Measurements from ENCODE around the gene GOLGA5. TPM values are rescaled to one million over a fixed set of nuclear protein-coding genes. Genes with fewer than 3 reads are reported as not detected.

The GOLGA5 gene
- total and polyA plus RNA-seq, 8 donors, result 17.4 to 59.9 (median 33.1) TPM

GRCh38 chr14:92753250-92753649 lies 40.9 kb upstream of the GOLGA5 start:
- WGBS, 5 donors, result 72 to 83% (median 82%) methylated on average over 5 of the region's 5 CpGs
- no peak overlapping the region for H3K4me3 ChIP-seq
- no peaks in the 10 kb centered on the region for H3K36me3 ChIP-seq
- H3K27me3 ChIP-seq, result peaks cover 0 to 5% (median 0%) of the 10 kb centered on the region in 3 donors
- no peaks in the 10 kb centered on the region for H3K9me3 ChIP-seq
- DNase-seq, result peak in 1 of 2 donors; percentile 39
- peaks cover 0 to 13% (median 2%) of the 10 kb centered on the region in 4 donors for H3K4me1 ChIP-seq
- intact Hi-C loops (cut with DNase I; ENCODE audit: low total_unique reads), result no loop called here
- TF ChIP-seq POLR2AphosphoS5 (IDR thresholded peaks at IDR 0.05), result no peak
- H3K27ac ChIP-seq, result peak overlapping the region in 1 of 5 donors; percentile 25

- Histone ChIP-seq H3K27ac (no peak overlapping the region), H3K36me3 (no peaks in the 10 kb centered on the region), H3K9me3 (no peaks in the 10 kb centered on the region), H3K27me3 (no peaks in the 10 kb centered on the region), H3K4me1 (peaks cover 0 to 5% (median 0%) of the 10 kb centered on the region in 4 donors), H3K4me3 (no peak overlapping the region)
- no peak for TF ChIP-seq POLR2A (IDR thresholded peaks at IDR 0.05)
- TF ChIP-seq POLR2AphosphoS5 (IDR thresholded peaks at IDR 0.05), result no peak
- no peak for TF ChIP-seq EP300 (IDR thresholded peaks at IDR 0.05)
- TF ChIP-seq, protein P1, sequence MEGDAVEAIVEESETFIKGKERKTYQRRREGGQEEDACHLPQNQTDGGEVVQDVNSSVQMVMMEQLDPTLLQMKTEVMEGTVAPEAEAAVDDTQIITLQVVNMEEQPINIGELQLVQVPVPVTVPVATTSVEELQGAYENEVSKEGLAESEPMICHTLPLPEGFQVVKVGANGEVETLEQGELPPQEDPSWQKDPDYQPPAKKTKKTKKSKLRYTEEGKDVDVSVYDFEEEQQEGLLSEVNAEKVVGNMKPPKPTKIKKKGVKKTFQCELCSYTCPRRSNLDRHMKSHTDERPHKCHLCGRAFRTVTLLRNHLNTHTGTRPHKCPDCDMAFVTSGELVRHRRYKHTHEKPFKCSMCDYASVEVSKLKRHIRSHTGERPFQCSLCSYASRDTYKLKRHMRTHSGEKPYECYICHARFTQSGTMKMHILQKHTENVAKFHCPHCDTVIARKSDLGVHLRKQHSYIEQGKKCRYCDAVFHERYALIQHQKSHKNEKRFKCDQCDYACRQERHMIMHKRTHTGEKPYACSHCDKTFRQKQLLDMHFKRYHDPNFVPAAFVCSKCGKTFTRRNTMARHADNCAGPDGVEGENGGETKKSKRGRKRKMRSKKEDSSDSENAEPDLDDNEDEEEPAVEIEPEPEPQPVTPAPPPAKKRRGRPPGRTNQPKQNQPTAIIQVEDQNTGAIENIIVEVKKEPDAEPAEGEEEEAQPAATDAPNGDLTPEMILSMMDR (IDR thresholded peaks at IDR 0.05), result no peak
- peak in 1 of 2 donors; percentile 50 for DNase-seq
- intact Hi-C loops (cut with DNase I; ENCODE audit: low total_unique reads), result no loop called here
- 64 to 81% (median 68%) methylated on average over 1 of the region's 1 CpG for WGBS, 5 donors
These were observed 39.1 kb upstream of the GOLGA5 start for GRCh38 chr14:92754966-92755365.

GRCh38 chr14:92755495-92755894 lies 38.6 kb upstream of the GOLGA5 start:
- no peak for DNase-seq
- Histone ChIP-seq H3K4me1 (peaks cover 0 to 5% (median 0%) of the 10 kb centered on the region in 4 donors), H3K36me3 (no peaks in the 10 kb centered on the region), H3K27me3 (no peaks in the 10 kb centered on the region), H3K27ac (no peak overlapping the region), H3K9me3 (no peaks in the 10 kb centered on the region), H3K4me3 (no peak overlapping the region)
- 60 to 84% (median 78%) methylated on average over 3 of the region's 3 CpGs for WGBS, 5 donors
- intact Hi-C loops (cut with DNase I; ENCODE audit: low total_unique reads), result no loop called here
- TF ChIP-seq POLR2A (IDR thresholded peaks at IDR 0.05), result no peak
- no peak for TF ChIP-seq EP300 (IDR thresholded peaks at IDR 0.05)
- no peak for TF ChIP-seq POLR2AphosphoS5 (IDR thresholded peaks at IDR 0.05)
- TF ChIP-seq, protein P1 (IDR thresholded peaks at IDR 0.05), result no peak

GRCh38 chr14:92756446-92756845 lies 37.7 kb upstream of the GOLGA5 start:
- H3K4me3 ChIP-seq, result no peak overlapping the region
- no peak for TF ChIP-seq POLR2A (IDR thresholded peaks at IDR 0.05)
- DNase-seq, result no peak
- 76 to 88% (median 87%) methylated on average over 4 of the region's 4 CpGs for WGBS, 5 donors
- H3K4me1 ChIP-seq, result no peaks in the 10 kb centered on the region
- H3K27me3 ChIP-seq, result no peaks in the 10 kb centered on the region
- no peaks in the 10 kb centered on the region for H3K9me3 ChIP-seq
- intact Hi-C loops (cut with DNase I; ENCODE audit: low total_unique reads), result no loop called here
- no peaks in the 10 kb centered on the region for H3K36me3 ChIP-seq
- H3K27ac ChIP-seq, result no peak overlapping the region

DNA sequence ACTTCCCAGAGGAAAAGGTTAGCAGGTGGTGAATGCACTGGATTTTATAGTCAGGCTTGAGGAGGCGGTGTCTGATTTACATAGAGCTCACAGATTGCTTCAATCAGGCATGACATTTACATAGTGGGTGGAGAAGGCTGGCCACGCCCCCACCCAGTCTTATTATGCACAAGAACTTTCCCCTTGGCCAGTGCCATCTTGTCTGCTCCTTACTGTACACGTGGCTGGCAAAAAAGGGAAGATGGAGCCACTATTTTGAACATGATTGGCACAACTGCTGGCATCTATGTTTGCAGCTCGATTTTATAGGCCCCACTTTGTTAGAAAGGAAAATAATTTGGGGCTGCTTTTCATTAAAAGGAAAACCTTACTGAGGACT lies 34.8 kb upstream of the GOLGA5 start:
- DNase-seq, result peak; percentile 33 to 34

More for the DNA sequence above, 34.8 kb upstream of the GOLGA5 start:
- H3K4me1 ChIP-seq, result no peaks in the 10 kb centered on the region
- WGBS, 5 donors, result 60 to 75% (median 66%) methylated on average over 4 of the region's 4 CpGs
- H3K36me3 ChIP-seq, result no peaks in the 10 kb centered on the region
- H3K27ac ChIP-seq, result no peak overlapping the region
- no peaks in the 10 kb centered on the region for H3K9me3 ChIP-seq
- TF ChIP-seq POLR2A (IDR thresholded peaks at IDR 0.05), result no peak
- no peak for TF ChIP-seq EP300 (IDR thresholded peaks at IDR 0.05)
- TF ChIP-seq, protein P1 (IDR thresholded peaks at IDR 0.05), result no peak
- TF ChIP-seq POLR2AphosphoS5 (IDR thresholded peaks at IDR 0.05), result no peak
- intact Hi-C loops (cut with DNase I; ENCODE audit: low total_unique reads), result no loop called here
- no peaks in the 10 kb centered on the region for H3K27me3 ChIP-seq
- no peak overlapping the region for H3K4me3 ChIP-seq
